IMR-90 (cell line): ENCODE measurements around the gene PCCA. TPM values are rescaled to one million over a fixed set of nuclear protein-coding genes. Genes with fewer than 3 reads are reported as not detected.

Experiments
- ATAC-seq: fragments of 200-7000 bp; cut with Tn5 transposase; 2 replicates; pipeline ENCODE4 v1.9.1; 2020; ENCODE audit warnings: low read depth, mild to moderate bottlenecking, moderate library complexity
- BruUV-seq: library from RNA; stranded (reverse); fragments of 400-500 nt; replicated peaks from 2 replicates; lab custom pipeline; 2021; lab: Mats Ljungman, UMichigan
- CTCF ChIA-PET: fragments of 300-600 bp; formaldehyde crosslinking; extraction: SDS; loops from one replicate; lab custom pipeline; 2021; ENCODE audit warnings: antibody characterized with exemption; lab: Yijun Ruan, JAX
- POLR2A ChIA-PET: fragments of 300-600 bp; sonication (Branson Sonifier 250); formaldehyde crosslinking; loops from one replicate; lab custom pipeline; 2022; ENCODE audit warnings: antibody characterized with exemption; ENCODE audit not compliant: unreplicated experiment; lab: Charles Lee
- DNase-seq: peaks from one replicate; pipeline ENCODE4 v3.0.0; 2013
- H2AFZ ChIP-seq: replicated peaks from 2 replicates; pipeline ENCODE3; 2013; ENCODE audit warnings: low read length, mild to moderate bottlenecking; ENCODE audit not compliant: poor library complexity
- H2AK5ac ChIP-seq: 2 replicates; pipeline ENCODE4 v1.6.1; 2013; ENCODE audit warnings: low read depth, low read length, inconsistent platforms
- H2AK9ac ChIP-seq: replicated peaks from 2 replicates; pipeline ENCODE3; 2013; ENCODE audit warnings: mild to moderate bottlenecking, low read depth, low read length, moderate library complexity; ENCODE audit not compliant: poor library complexity
- H2BK120ac ChIP-seq: 2 replicates; pipeline ENCODE4 v1.6.1; 2013; ENCODE audit warnings: low read depth, low read length, inconsistent platforms
- H2BK15ac ChIP-seq: 3 replicates; pipeline ENCODE4 v1.6.1; 2013; ENCODE audit warnings: low read depth, low read length, inconsistent platforms
- H2BK20ac ChIP-seq: 2 replicates; pipeline ENCODE4 v1.6.1; 2013; ENCODE audit warnings: low read depth, mild to moderate bottlenecking, inconsistent platforms, low read length, moderate library complexity
- H2BK5ac ChIP-seq: 2 replicates; pipeline ENCODE4 v1.6.1; 2013; ENCODE audit warnings: mild to moderate bottlenecking, low read depth, low read length, inconsistent platforms; ENCODE audit not compliant: poor library complexity, severe bottlenecking
- H3K14ac ChIP-seq: replicated peaks from 2 replicates; pipeline ENCODE4 v1.6.1; 2013; ENCODE audit warnings: low read depth, low read length, inconsistent platforms
- H3K18ac ChIP-seq: 2 replicates; pipeline ENCODE4 v1.6.1; 2013; ENCODE audit warnings: low read depth, low read length, control low read depth
- H3K23ac ChIP-seq: 2 replicates; pipeline ENCODE4 v1.6.1; 2013; ENCODE audit warnings: low read depth, low read length, inconsistent platforms
- H3K27ac ChIP-seq: 2 replicates; pipeline ENCODE4 v1.5.1; 2013; ENCODE audit warnings: mild to moderate bottlenecking, control low read depth, low read length; ENCODE audit not compliant: insufficient read depth
- H3K27me3 ChIP-seq: 2 replicates; pipeline ENCODE4 v1.6.1; 2013; ENCODE audit warnings: low read length; ENCODE audit not compliant: control insufficient read depth, insufficient read depth
- H3K36me3 ChIP-seq: 2 replicates; pipeline ENCODE4 v1.6.1; 2013; ENCODE audit warnings: low read length, mixed read lengths; ENCODE audit not compliant: control insufficient read depth, insufficient read depth
- H3K4ac ChIP-seq: 2 replicates; pipeline ENCODE4 v1.6.1; 2013; ENCODE audit warnings: low read depth, low read length, inconsistent platforms
- H3K4me1 ChIP-seq: 2 replicates; pipeline ENCODE4 v1.6.1; 2013; ENCODE audit warnings: low read length, mixed read lengths; ENCODE audit not compliant: control insufficient read depth, insufficient read depth
- H3K4me2 ChIP-seq: 2 replicates; pipeline ENCODE4 v1.6.1; 2013; ENCODE audit warnings: low read depth, mild to moderate bottlenecking, control low read depth, low read length, moderate library complexity
- H3K4me3 ChIP-seq: 2 replicates; pipeline ENCODE4 v1.5.1; 2013; ENCODE audit warnings: low read depth, mild to moderate bottlenecking, control low read depth, low read length, moderate library complexity; ENCODE audit not compliant: insufficient read depth
- H3K56ac ChIP-seq: 2 replicates; pipeline ENCODE4 v1.6.1; 2013; ENCODE audit warnings: low read length, inconsistent platforms; ENCODE audit not compliant: insufficient read depth; ENCODE audit errors: extremely low read depth
- H3K79me1 ChIP-seq, 2 experiments: 2 replicates each; pipeline ENCODE4 v1.6.1; 2013; ENCODE audit warnings: low read length in 2 of 2, inconsistent platforms in 1 of 2, low read depth in 1 of 2
- H3K9ac ChIP-seq: 2 replicates; pipeline ENCODE4 v1.6.1; 2013; ENCODE audit warnings: low read depth, low read length, control low read depth
- H3K9me1 ChIP-seq: 2 replicates; pipeline ENCODE4 v1.6.1; 2013; ENCODE audit warnings: low read length, inconsistent platforms; ENCODE audit not compliant: insufficient read depth
- H3K9me3 ChIP-seq: 2 replicates; pipeline ENCODE4 v1.6.1; 2013; ENCODE audit warnings: low read length; ENCODE audit not compliant: control insufficient read depth, insufficient read depth
- H4K20me1 ChIP-seq: 2 replicates; pipeline ENCODE4 v1.6.1; 2013; ENCODE audit warnings: low read length, inconsistent platforms; ENCODE audit not compliant: insufficient read depth
- H4K5ac ChIP-seq: 2 replicates; pipeline ENCODE4 v1.6.1; 2013; ENCODE audit warnings: mild to moderate bottlenecking, low read depth, low read length, control low read depth
- H4K8ac ChIP-seq, 2 experiments: 2 replicates each; pipeline ENCODE4 v1.6.1; 2013; ENCODE audit warnings: low read depth in 2 of 2, low read length in 2 of 2, control low read depth in 1 of 2, inconsistent platforms in 1 of 2
- H4K91ac ChIP-seq: 2 replicates; pipeline ENCODE4 v1.6.1; 2013; ENCODE audit warnings: low read depth, low read length, inconsistent platforms; ENCODE audit not compliant: insufficient read depth
- FOS ChIP-seq: fragments of 150-350 bp; IDR thresholded peaks from 2 replicates; pipeline ENCODE4 v1.6.1; 2016; ENCODE audit warnings: low read depth, low read length
- MAFK ChIP-seq: IDR thresholded peaks from 2 replicates; pipeline ENCODE4 v1.6.1; 2012; ENCODE audit warnings: low read depth, low read length, improper control_type of control experiment
- NFE2L2 ChIP-seq: fragments of 150-350 bp; IDR thresholded peaks from 2 replicates; pipeline ENCODE4 v1.6.1; 2016; ENCODE audit warnings: low read depth, mild to moderate bottlenecking, low read length
- POLR2A ChIP-seq: IDR thresholded peaks from 2 replicates; pipeline ENCODE4 v1.6.1; 2012; ENCODE audit warnings: mild to moderate bottlenecking, low read depth, low read length
- RAD21 ChIP-seq: IDR thresholded peaks from 2 replicates; pipeline ENCODE4 v1.6.1; 2012; ENCODE audit warnings: low read length, improper control_type of control experiment
- USF2 ChIP-seq: fragments of 150-350 bp; IDR thresholded peaks from 2 replicates; pipeline ENCODE4 v1.6.1; 2017; ENCODE audit warnings: mild to moderate bottlenecking, antibody characterized with exemption, low read length, low read depth
- WGBS, 2 experiments: methylation state at CpG; one replicate each; pipeline versions ENCODE4 v1.1.5 to v1.1.7; 2013; ENCODE audit warnings: missing lambda C conversion rate in 2 of 2; ENCODE audit not compliant: insufficient read length in 1 of 2; ENCODE audit errors: extremely low coverage in 2 of 2; 5-methylcytosine and 5-hydroxymethylcytosine counted together
- dilution Hi-C: fragments of 300-500 bp; cut with HindIII; formaldehyde crosslinking; loops from one replicate; pipeline ENCODE4 v1.14.3; 2018; ENCODE audit warnings: low sequenced_read_pairs; ENCODE audit not compliant: unreplicated experiment
- in situ Hi-C: fragments of 300-500 bp; cut with MboI; formaldehyde crosslinking; loops from 3 replicates; pipeline ENCODE4 v1.14.3; 2019; ENCODE audit warnings: low sequenced_read_pairs, inconsistent platforms, mixed read lengths
- intact Hi-C: fragments of 100-400 bp; cut with micrococcal nuclease; formaldehyde crosslinking; loops from 2 replicates; pipeline ENCODE4 v1.10.0; 2022
- polyA plus RNA-seq, 3 experiments: library from polyadenylated mRNA; depleted of rRNA; stranded (reverse); fragments of >200 nt; gene quantifications; 2 replicates each; pipeline ENCODE4 v1.2.3, GENCODE V29; 2012; ENCODE audit warnings: low replicate concordance in 1 of 3
- total RNA-seq: library from RNA; depleted of rRNA; stranded (reverse); fragments of >200 nt; gene quantifications from 2 replicates; pipeline ENCODE4 v1.2.3, GENCODE V29; 2012

PCCA gene
- total and polyA plus RNA-seq, 2 of the 4 experiments (the other 2 are of a cell fraction) = 7.6 to 24.0 TPM

GRCh38 chr13:100247937-100248336 is 159.0 kb downstream of the PCCA start:
- no peak overlapping the region for H2AFZ ChIP-seq
- H3K4ac ChIP-seq = no peak overlapping the region
- H3K79me1 ChIP-seq = no peaks in the 10 kb centered on the region; a peak in 1 of 4 replicates
- no peak overlapping the region for H4K8ac ChIP-seq
- H3K9ac ChIP-seq = no peak overlapping the region
- H4K91ac ChIP-seq = no peak overlapping the region
- intact Hi-C loops (no loop called here), dilution Hi-C loops (no loop called here), in situ Hi-C loops (loop anchor here (10.0 kb wide), 1 partner anchor 257 kb away; no protein-coding TSS in a partner anchor)
- BruUV-seq = no TSS peak
- no peak overlapping the region for H3K23ac ChIP-seq
- no peak for TF ChIP-seq MAFK
- TF ChIP-seq NFE2L2 = no peak
- TF ChIP-seq POLR2A = no peak
- no peak for TF ChIP-seq FOS
- TF ChIP-seq USF2 = no peak
- TF ChIP-seq RAD21 = no peak
- H2BK5ac ChIP-seq = no peak overlapping the region
- no peak overlapping the region for H3K4me3 ChIP-seq
- H4K5ac ChIP-seq = no peak overlapping the region
- ATAC-seq (no peak), DNase-seq (no peak)
- H3K18ac ChIP-seq = no peak overlapping the region
- H3K14ac ChIP-seq = no peak overlapping the region
- H2BK20ac ChIP-seq = no peak overlapping the region
- no peaks in the 10 kb centered on the region for H3K9me1 ChIP-seq
- no peaks in the 10 kb centered on the region for H3K27me3 ChIP-seq
- no peak overlapping the region for H2AK9ac ChIP-seq
- H3K9me3 ChIP-seq = 0 out of 2 replicates have a peak, but pooled peaks cover 1% of the 10 kb centered on the region
- H3K36me3 ChIP-seq = no peaks in the 10 kb centered on the region
- H2BK120ac ChIP-seq = no peak overlapping the region
- ChIA-PET POLR2A (no interaction called here), CTCF (no interaction called here)
- no peaks in the 10 kb centered on the region for H3K4me1 ChIP-seq
- no CpG with 5 or more reads among the region's 1 CpG for WGBS, 2 experiments
- H3K56ac ChIP-seq = no peak overlapping the region
- H3K4me2 ChIP-seq = no peak overlapping the region
- H2BK15ac ChIP-seq = no peak overlapping the region
- H4K20me1 ChIP-seq = no peaks in the 10 kb centered on the region
- no peak overlapping the region for H3K27ac ChIP-seq
- H2AK5ac ChIP-seq = no peak overlapping the region
